Breast epithelium (tissue), 4 donors: ENCODE data around the gene IQGAP1. TPM values are rescaled to one million over a fixed set of nuclear protein-coding genes. Genes with fewer than 3 reads are reported as not detected.

Experiments
- DNase-seq, 2 donors: peaks; one replicate each; pipeline ENCODE4 v3.0.0-alpha.2; 2019; ENCODE audit warnings: low spot score in 2 of 2
- H3K27ac ChIP-seq, 2 donors: fragments of 200-600 bp; sonication (generic) in 1 of 2; one replicate each; pipeline ENCODE4 v1.5.1; 2016 to 2019; ENCODE audit warnings: mild to moderate bottlenecking in 1 of 2
- H3K27me3 ChIP-seq, 2 donors: fragments of 200-600 bp; sonication (generic) in 1 of 2; one replicate each; pipeline versions ENCODE4 v1.5.1 to v1.6.0; 2017 to 2019; ENCODE audit warnings: control low read depth in 1 of 2, mild to moderate bottlenecking in 1 of 2
- H3K36me3 ChIP-seq: fragments of 200-600 bp; one replicate; pipeline ENCODE4 v1.5.1; 2019
- H3K4me1 ChIP-seq, 2 donors: fragments of 200-600 bp; sonication (generic); one replicate each; pipeline ENCODE4 v1.5.1; 2016 to 2019; ENCODE audit warnings: control low read depth in 1 of 2
- H3K4me3 ChIP-seq, 3 donors: fragments of 200-600 bp; sonication (generic); 1 replicate in 2 of 3; 2 replicates in 1 of 3; pipeline ENCODE4 v1.5.1; 2016 to 2019; ENCODE audit warnings: mild to moderate bottlenecking in 3 of 3, moderate library complexity in 2 of 3
- H3K9me3 ChIP-seq, 2 donors: fragments of 200-600 bp; sonication (generic) in 1 of 2; one replicate each; pipeline ENCODE4 v1.5.1; 2016 to 2019; ENCODE audit warnings: control low read depth in 1 of 2
- POLR2A ChIP-seq: fragments of 450-650 bp; IDR thresholded peaks from one replicate; pipeline ENCODE4 v1.6.1; 2016; ENCODE audit warnings: antibody characterized with exemption, mild to moderate bottlenecking, moderate library complexity
- POLR2AphosphoS5 ChIP-seq, 3 donors: sonication (generic); formaldehyde crosslinking; IDR thresholded peaks; one replicate each; pipeline ENCODE4 v1.6.1; 2017; ENCODE audit warnings: antibody characterized with exemption in 3 of 3
- intact Hi-C: fragments of 100-400 bp; cut with DNase I; formaldehyde crosslinking; loops from one replicate; pipeline ENCODE4 v1.15.1; 2023; ENCODE audit warnings: low total_unique reads
- total RNA-seq, 3 donors: library from RNA; depleted of rRNA; stranded (reverse); fragments of >200 nt; gene quantifications; one replicate each; pipeline ENCODE4 v1.1.0, GENCODE V29; 2016
- TF ChIP-seq, protein P1 (sequence below), 3 donors: fragments of 450-650 bp; IDR thresholded peaks; one replicate each; pipeline ENCODE4 v1.5.1; 2016 to 2017; ENCODE audit warnings: antibody characterized with exemption in 3 of 3, mild to moderate bottlenecking in 3 of 3, moderate library complexity in 3 of 3

The IQGAP1 gene
- total RNA-seq, 3 donors from 2014 or later, result 244 to 387 (median 288) TPM

DNA sequence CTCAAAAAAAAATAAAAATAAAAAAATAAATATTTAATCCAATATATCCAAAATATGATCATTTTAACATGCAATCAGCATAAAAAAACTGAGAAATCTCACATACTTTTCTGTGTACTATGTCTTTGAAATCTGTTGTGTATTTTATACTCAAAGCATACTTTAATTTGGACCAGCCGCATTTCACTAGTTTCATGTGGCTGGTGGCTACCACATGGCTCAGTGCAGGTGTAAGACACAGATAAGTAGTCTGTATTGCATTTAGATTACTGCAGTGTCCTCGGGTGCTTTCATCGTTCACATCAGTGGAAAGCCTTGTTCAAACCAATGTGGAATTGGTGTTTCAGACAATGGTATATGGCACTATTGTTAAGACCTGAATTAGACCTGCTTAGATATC, 152.7 kb downstream of the IQGAP1 start:
- TF ChIP-seq POLR2A (no peak), POLR2AphosphoS5 (IDR thresholded peaks at IDR 0.05) (no peak)
- TF ChIP-seq, protein P1, sequence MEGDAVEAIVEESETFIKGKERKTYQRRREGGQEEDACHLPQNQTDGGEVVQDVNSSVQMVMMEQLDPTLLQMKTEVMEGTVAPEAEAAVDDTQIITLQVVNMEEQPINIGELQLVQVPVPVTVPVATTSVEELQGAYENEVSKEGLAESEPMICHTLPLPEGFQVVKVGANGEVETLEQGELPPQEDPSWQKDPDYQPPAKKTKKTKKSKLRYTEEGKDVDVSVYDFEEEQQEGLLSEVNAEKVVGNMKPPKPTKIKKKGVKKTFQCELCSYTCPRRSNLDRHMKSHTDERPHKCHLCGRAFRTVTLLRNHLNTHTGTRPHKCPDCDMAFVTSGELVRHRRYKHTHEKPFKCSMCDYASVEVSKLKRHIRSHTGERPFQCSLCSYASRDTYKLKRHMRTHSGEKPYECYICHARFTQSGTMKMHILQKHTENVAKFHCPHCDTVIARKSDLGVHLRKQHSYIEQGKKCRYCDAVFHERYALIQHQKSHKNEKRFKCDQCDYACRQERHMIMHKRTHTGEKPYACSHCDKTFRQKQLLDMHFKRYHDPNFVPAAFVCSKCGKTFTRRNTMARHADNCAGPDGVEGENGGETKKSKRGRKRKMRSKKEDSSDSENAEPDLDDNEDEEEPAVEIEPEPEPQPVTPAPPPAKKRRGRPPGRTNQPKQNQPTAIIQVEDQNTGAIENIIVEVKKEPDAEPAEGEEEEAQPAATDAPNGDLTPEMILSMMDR (IDR thresholded peaks at IDR 0.05), result no peak
- Histone ChIP-seq H3K4me1 (no peaks in the 10 kb centered on the region), H3K36me3 (no peaks in the 10 kb centered on the region), H3K27ac (no peak overlapping the region), H3K9me3 (no peaks in the 10 kb centered on the region), H3K27me3 (no peaks in the 10 kb centered on the region), H3K4me3 (no peak overlapping the region)
- intact Hi-C loops, result loop anchor here (10.0 kb wide), 1 partner anchor 494 kb away; no protein-coding TSS in a partner anchor
- no peak for DNase-seq

- TF ChIP-seq POLR2A (no peak), POLR2AphosphoS5 (IDR thresholded peaks at IDR 0.05) (no peak)
- TF ChIP-seq, protein P1 (IDR thresholded peaks at IDR 0.05), result no peak
- no peak for DNase-seq
- Histone ChIP-seq H3K27me3 (no peaks in the 10 kb centered on the region), H3K27ac (no peak overlapping the region), H3K4me1 (no peaks in the 10 kb centered on the region), H3K36me3 (no peaks in the 10 kb centered on the region), H3K9me3 (no peaks in the 10 kb centered on the region), H3K4me3 (no peak overlapping the region)
- intact Hi-C loops, result loop anchor here (10.0 kb wide), 1 partner anchor 490 kb away; no protein-coding TSS in a partner anchor
Observed at GRCh38 chr15:90545095-90545494, 157.1 kb downstream of the IQGAP1 start.

DNA sequence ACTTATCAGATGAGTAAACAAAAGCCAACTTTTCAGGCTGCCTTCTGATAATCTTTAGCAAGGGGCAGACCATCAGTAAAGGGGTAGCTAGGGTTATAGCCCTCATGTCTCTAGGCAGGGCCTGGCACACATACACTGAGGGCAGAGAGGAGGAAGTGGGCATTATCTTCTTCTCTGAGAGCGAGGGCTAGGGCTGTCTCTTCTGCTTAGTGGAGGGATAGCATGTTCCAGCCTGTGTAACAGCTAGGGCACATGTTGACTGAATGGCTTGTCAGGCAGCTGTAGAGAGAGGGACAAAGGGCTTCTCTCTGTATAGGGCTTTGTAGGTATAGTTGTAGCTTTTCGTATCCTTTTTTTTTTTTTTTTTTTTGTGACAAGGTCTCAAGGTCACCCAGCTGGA, 159.5 kb downstream of the IQGAP1 start:
- Histone ChIP-seq H3K27ac (no peak overlapping the region), H3K4me1 (no peaks in the 10 kb centered on the region), H3K36me3 (no peaks in the 10 kb centered on the region), H3K9me3 (no peaks in the 10 kb centered on the region), H3K27me3 (no peaks in the 10 kb centered on the region), H3K4me3 (no peak overlapping the region)
- TF ChIP-seq, protein P1 (IDR thresholded peaks at IDR 0.05), result no peak
- TF ChIP-seq POLR2AphosphoS5 (IDR thresholded peaks at IDR 0.05), result no peak
- TF ChIP-seq POLR2A, result no peak
- DNase-seq, result no peak
- intact Hi-C loops, result loop anchor here (10.0 kb wide), 1 partner anchor 487 kb away; no protein-coding TSS in a partner anchor

DNA sequence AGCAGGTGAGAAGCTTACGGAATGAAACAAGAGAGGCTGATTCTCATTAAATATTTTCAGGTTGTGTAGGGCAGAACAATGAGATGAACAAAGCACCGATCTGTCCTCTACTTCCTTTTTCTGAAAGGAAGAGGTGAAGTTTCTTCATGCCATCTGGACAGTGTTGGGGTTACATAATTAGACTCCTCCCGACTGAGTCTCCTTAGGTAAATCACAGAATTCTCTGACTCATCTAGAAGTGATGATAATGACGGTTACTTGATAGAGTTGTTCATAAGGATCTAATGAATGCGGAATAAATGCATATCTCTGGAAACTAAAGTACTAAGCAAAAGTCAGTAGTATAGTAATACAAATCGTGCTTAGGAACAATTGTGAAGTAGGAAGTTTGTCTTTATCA, 162.9 kb downstream of the IQGAP1 start:
- Histone ChIP-seq H3K4me3 (no peak overlapping the region), H3K9me3 (no peaks in the 10 kb centered on the region), H3K4me1 (no peaks in the 10 kb centered on the region), H3K36me3 (no peaks in the 10 kb centered on the region), H3K27me3 (no peaks in the 10 kb centered on the region), H3K27ac (no peak overlapping the region)
- TF ChIP-seq POLR2AphosphoS5 (IDR thresholded peaks at IDR 0.05) (no peak), POLR2A (no peak)
- TF ChIP-seq, protein P1 (IDR thresholded peaks at IDR 0.05), result no peak
- intact Hi-C loops, result no loop called here
- DNase-seq, result no peak

Other genes starting within 250 kb of the IQGAP1 start
- 10 to 100 TPM in 2 of 3 donors, 1 to 10 TPM in 1; 6.6 to 72.8 (median 56.9) TPM for gene SEMA4B, start 186.9 kb upstream of the IQGAP1 start, total RNA-seq
- gene CIB1, start 154.3 kb upstream of the IQGAP1 start, total RNA-seq, result 10 to 100 TPM; 30.2 to 61.3 (median 49.5) TPM
- 1 to 10 TPM; 3.4 to 9.4 (median 7.5) TPM for gene GDPGP1, start 154.0 kb upstream of the IQGAP1 start, total RNA-seq
- gene TTLL13, start 138.7 kb upstream of the IQGAP1 start, total RNA-seq, result under 1 TPM in 1 of 3 donors, not detected in 2; 0.15 TPM
- gene NGRN, start 122.6 kb upstream of the IQGAP1 start, total RNA-seq, result 10 to 100 TPM; 67.7 to 99.1 (median 87.2) TPM
- gene ZNF774, start 36.0 kb upstream of the IQGAP1 start, total RNA-seq, result 1 to 10 TPM; 2.6 to 7.6 (median 4.6) TPM
- gene CRTC3, start 141.7 kb downstream of the IQGAP1 start, total RNA-seq, result 10 to 100 TPM; 29.4 to 40.6 (median 36.2) TPM